Measurements from ENCODE around the gene NARS2.

DNA sequence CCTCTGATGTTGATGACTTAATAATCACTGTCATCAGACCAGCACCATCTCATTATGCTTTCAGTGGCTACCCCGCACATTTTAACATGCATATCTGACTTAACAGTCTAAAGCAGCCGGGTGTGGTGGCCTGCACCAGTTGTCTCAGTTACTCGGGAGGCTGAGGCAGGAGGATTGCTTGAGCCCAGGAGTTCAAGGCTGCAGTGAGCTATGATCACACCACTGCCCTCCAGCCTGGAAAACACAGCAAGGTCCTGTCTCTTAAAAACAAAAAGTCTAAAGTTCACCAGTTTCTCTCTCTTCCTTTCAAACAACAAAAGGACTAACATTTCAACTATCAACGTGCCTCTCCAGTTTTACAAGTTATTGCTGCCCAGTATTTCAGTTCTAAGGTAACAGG lies 101.8 kb downstream of the NARS2 start:
- TF ChIP-seq POLR2AphosphoS5 (IDR thresholded peaks at IDR 0.05; ENCODE audit: borderline replicate concordance, low read depth, low read length) (no peak), EZH2 (IDR thresholded peaks at IDR 0.05) (no peak), FOXP2 (optimal IDR thresholded peaks at IDR 0.05; ENCODE audit: control extremely low read depth, extremely low read length, insufficient read depth) (no peak)
